Inflammatory macrophage (primary cell): ENCODE measurements around the gene SLC29A2.
"Not testable (repeated sequence)": the region's sequence is repeated elsewhere in the genome, so short reads cannot be mapped to it uniquely, and the experiment has no call there.

ENCODE experiments used
- DNase-seq, 2 donors: peaks; one replicate each; pipeline ENCODE4 v3.0.0-alpha.2; 2020 to 2022

Gene SLC29A2

GRCh38 chr11:66380264-66380663, 8.7 kb upstream of the SLC29A2 start:
- not testable (repeated sequence) for DNase-seq

- DNase-seq = not testable (repeated sequence)
Measured at GRCh38 chr11:66373690-66374287, 2.2 kb upstream of the SLC29A2 start.

- DNase-seq = no peak
Measured at GRCh38 chr11:66373265-66373664, 1.7 kb upstream of the SLC29A2 start.

- no peak for DNase-seq
Measured at GRCh38 chr11:66369073-66369894, 2.3 kb downstream of the SLC29A2 start.

GRCh38 chr11:66368484-66368883, 3.1 kb downstream of the SLC29A2 start:
- no peak for DNase-seq

- DNase-seq = no peak
Measured at GRCh38 chr11:66367561-66368312, 3.8 kb downstream of the SLC29A2 start.

- no peak for DNase-seq
Measured at GRCh38 chr11:66366844-66367477, 4.6 kb downstream of the SLC29A2 start.

- no peak for DNase-seq
Measured at GRCh38 chr11:66365711-66366619, 5.6 kb downstream of the SLC29A2 start.

- DNase-seq = no peak
Measured at GRCh38 chr11:66365166-66365565, 6.4 kb downstream of the SLC29A2 start.

- peak; percentile 63 to 66 for DNase-seq
Measured at GRCh38 chr11:66363805-66364535, 7.6 kb downstream of the SLC29A2 start.

- no peak for DNase-seq
Measured at GRCh38 chr11:66363187-66363601, 8.4 kb downstream of the SLC29A2 start.

GRCh38 chr11:66362481-66363147, 8.9 kb downstream of the SLC29A2 start:
- DNase-seq = no peak

- DNase-seq = no peak
Measured at GRCh38 chr11:66361502-66361941, 10.0 kb downstream of the SLC29A2 start.

GRCh38 chr11:66360406-66361073, 11.0 kb downstream of the SLC29A2 start:
- no peak for DNase-seq

- no peak for DNase-seq
Measured at GRCh38 chr11:66359662-66360087, 11.9 kb downstream of the SLC29A2 start.

- DNase-seq = not testable (repeated sequence)
Measured at GRCh38 chr11:66350560-66351235, 20.9 kb downstream of the SLC29A2 start.

GRCh38 chr11:66349084-66349386, 22.5 kb downstream of the SLC29A2 start:
- DNase-seq = no peak

GRCh38 chr11:66347425-66348276, 23.9 kb downstream of the SLC29A2 start, which contains the start of gene B4GAT1:
TSS of gene B4GAT1 (minus strand) at chr11:66347629. CDS start at chr11:66347545, 84 bp downstream.
- peak; percentile 68 to 85 for DNase-seq
